Astrocyte of the spinal cord (primary cell): ENCODE measurements around the gene MCC.

ENCODE experiments used
- DNase-seq: peaks from one replicate; pipeline ENCODE4 v3.0.0; 2011; ENCODE audit warnings: low read depth, low spot score
- H3K4me3 ChIP-seq: 2 replicates; pipeline ENCODE4 v1.5.1; 2011; ENCODE audit warnings: low read depth, mild to moderate bottlenecking, low read length, moderate library complexity
- CTCF ChIP-seq: IDR thresholded peaks from 2 replicates; pipeline ENCODE4 v1.5.1; 2012; ENCODE audit warnings: low read depth, mild to moderate bottlenecking, low read length, inconsistent platforms
- in situ Hi-C: cut with HindIII; loops from 2 replicates; pipeline ENCODE4 v1.10.0; 2017; ENCODE audit warnings: low sequenced_read_pairs

Gene MCC

GRCh38 chr5:113244966-113245365 is 243.3 kb downstream of the MCC start:
- no peak for TF ChIP-seq CTCF
- no peak overlapping the region for H3K4me3 ChIP-seq
- no peak for DNase-seq
- in situ Hi-C loops, result no loop called here

- no peak overlapping the region for H3K4me3 ChIP-seq
- DNase-seq, result no peak
- TF ChIP-seq CTCF, result no peak
- in situ Hi-C loops, result no loop called here
Observed at GRCh38 chr5:113243349-113243664, 244.9 kb downstream of the MCC start.

GRCh38 chr5:113242481-113243348 is 245.5 kb downstream of the MCC start:
- H3K4me3 ChIP-seq, result no peak overlapping the region
- in situ Hi-C loops, result no loop called here
- no peak for DNase-seq
- no peak for TF ChIP-seq CTCF

GRCh38 chr5:113240951-113241726 is 247.1 kb downstream of the MCC start:
- no peak overlapping the region for H3K4me3 ChIP-seq
- no peak for DNase-seq
- in situ Hi-C loops, result no loop called here
- TF ChIP-seq CTCF, result no peak

- TF ChIP-seq CTCF, result no peak
- no peak for DNase-seq
- H3K4me3 ChIP-seq, result no peak overlapping the region
- in situ Hi-C loops, result no loop called here
Observed at GRCh38 chr5:113240032-113240431, 248.2 kb downstream of the MCC start.

- no peak for TF ChIP-seq CTCF
- in situ Hi-C loops, result no loop called here
- no peak overlapping the region for H3K4me3 ChIP-seq
- no peak for DNase-seq
Observed at GRCh38 chr5:113237893-113238292, 250.4 kb downstream of the MCC start.
